HepG2 (cell line): ENCODE results near the gene SNAP25. TPM values are rescaled to one million over a fixed set of nuclear protein-coding genes. Genes with fewer than 3 reads are reported as not detected.

Source experiments
- EEA1 ChIP-seq: sonication (generic); formaldehyde crosslinking; IDR thresholded peaks from 2 replicates; pipeline ENCODE4 v1.5.1; 2020; ENCODE audit warnings: mild to moderate bottlenecking, missing genetic modification reagents, borderline replicate concordance
- IRF1 ChIP-seq: sonication (generic); formaldehyde crosslinking; IDR thresholded peaks from 2 replicates; pipeline ENCODE4 v1.4.0; 2020; ENCODE audit warnings: low read depth, mild to moderate bottlenecking, missing genetic modification reagents
- MEF2D ChIP-seq: sonication (generic); formaldehyde crosslinking; IDR thresholded peaks from 2 replicates; pipeline ENCODE4 v1.5.1; 2020; ENCODE audit warnings: mild to moderate bottlenecking, missing genetic modification reagents
- RARA ChIP-seq: IDR thresholded peaks from 2 replicates; pipeline ENCODE4 v1.6.1; 2016; ENCODE audit warnings: missing genetic modification reagents, missing compliant biosample characterization
- ZNF136 ChIP-seq: sonication (generic); formaldehyde crosslinking; IDR thresholded peaks from 2 replicates; pipeline ENCODE4 v1.8.1; 2022; ENCODE audit warnings: low read depth, mild to moderate bottlenecking, moderate library complexity, missing genetic modification reagents
- ZNF34 ChIP-seq: sonication (generic); formaldehyde crosslinking; IDR thresholded peaks from 2 replicates; pipeline ENCODE4 v1.4.0; 2020; ENCODE audit warnings: mild to moderate bottlenecking, missing genetic modification reagents, borderline replicate concordance
- ZNF350 ChIP-seq: sonication (generic); formaldehyde crosslinking; IDR thresholded peaks from 2 replicates; pipeline ENCODE4 v1.4.0; 2020; ENCODE audit warnings: mild to moderate bottlenecking, low read depth, missing genetic modification reagents, borderline replicate concordance
- ZNF468 ChIP-seq: sonication (generic); formaldehyde crosslinking; IDR thresholded peaks from 2 replicates; pipeline ENCODE4 v1.8.0; 2022; ENCODE audit warnings: mild to moderate bottlenecking, moderate library complexity, missing genetic modification reagents
- ZNF556 ChIP-seq: sonication (generic); formaldehyde crosslinking; IDR thresholded peaks from 2 replicates; pipeline ENCODE4 v1.4.0; 2020; ENCODE audit warnings: mild to moderate bottlenecking, missing genetic modification reagents, borderline replicate concordance
- ZNF724P ChIP-seq: sonication (generic); formaldehyde crosslinking; IDR thresholded peaks from 2 replicates; pipeline ENCODE4 v1.8.0; 2022; ENCODE audit warnings: missing genetic modification reagents, borderline replicate concordance
- polyA plus RNA-seq, 8 experiments: library from polyadenylated mRNA; depleted of rRNA in 3 of 8; stranded (reverse) in 7 of 8; unstranded in 1 of 8; fragments of >200 nt; fragmentation: Illumina TruSeq in 4 of 8; extraction: Trizol in 4 of 8; gene quantifications; 2 replicates each; pipeline versions ENCODE4 v1.2.1 to v1.2.3, GENCODE V29; 2011 to 2016; ENCODE audit warnings: low read depth in 4 of 8, missing spikeins in 1 of 8, mixed read lengths in 1 of 8; ENCODE audit not compliant: insufficient read depth in 1 of 8
- total RNA-seq, 5 experiments: library from RNA; depleted of rRNA; stranded (reverse); fragments of >200 nt; fragmentation: Illumina TruSeq; extraction: Trizol; gene quantifications; 2 replicates each; pipeline ENCODE4 v1.2.3, GENCODE V29; 2016; ENCODE audit warnings: low read depth in 1 of 5
- TF ChIP-seq, protein P1 (sequence below): sonication (generic); formaldehyde crosslinking; IDR thresholded peaks from 2 replicates; pipeline ENCODE4 v1.5.0; 2020; ENCODE audit warnings: missing genetic modification reagents, mild to moderate bottlenecking, borderline replicate concordance
- TF ChIP-seq, protein P2 (sequence below): sonication (generic); formaldehyde crosslinking; IDR thresholded peaks from 2 replicates; pipeline ENCODE4 v1.5.1; 2020; ENCODE audit warnings: mild to moderate bottlenecking, missing genetic modification reagents, moderate library complexity
- TF ChIP-seq, protein P3 (sequence below): sonication (generic); formaldehyde crosslinking; IDR thresholded peaks from 2 replicates; pipeline ENCODE4 v1.5.1; 2020; ENCODE audit warnings: missing genetic modification reagents, mild to moderate bottlenecking, borderline replicate concordance
- TF ChIP-seq, protein P4 (sequence below): sonication (generic); formaldehyde crosslinking; IDR thresholded peaks from 2 replicates; pipeline ENCODE4 v1.4.0; 2020; ENCODE audit warnings: missing genetic modification reagents
- TF ChIP-seq, protein P5 (sequence below): fragments of 450-650 bp; IDR thresholded peaks from 2 replicates; pipeline ENCODE4 v1.6.1; 2017
- TF ChIP-seq, protein P6 (sequence below): IDR thresholded peaks from 2 replicates; pipeline ENCODE4 v1.6.1; 2016; ENCODE audit warnings: low read depth

SNAP25 gene
- total and polyA plus RNA-seq, 2 of the 13 experiments (the other 11 are each of a cell fraction or from before 2014, with no cell fraction given), result not detected

DNA sequence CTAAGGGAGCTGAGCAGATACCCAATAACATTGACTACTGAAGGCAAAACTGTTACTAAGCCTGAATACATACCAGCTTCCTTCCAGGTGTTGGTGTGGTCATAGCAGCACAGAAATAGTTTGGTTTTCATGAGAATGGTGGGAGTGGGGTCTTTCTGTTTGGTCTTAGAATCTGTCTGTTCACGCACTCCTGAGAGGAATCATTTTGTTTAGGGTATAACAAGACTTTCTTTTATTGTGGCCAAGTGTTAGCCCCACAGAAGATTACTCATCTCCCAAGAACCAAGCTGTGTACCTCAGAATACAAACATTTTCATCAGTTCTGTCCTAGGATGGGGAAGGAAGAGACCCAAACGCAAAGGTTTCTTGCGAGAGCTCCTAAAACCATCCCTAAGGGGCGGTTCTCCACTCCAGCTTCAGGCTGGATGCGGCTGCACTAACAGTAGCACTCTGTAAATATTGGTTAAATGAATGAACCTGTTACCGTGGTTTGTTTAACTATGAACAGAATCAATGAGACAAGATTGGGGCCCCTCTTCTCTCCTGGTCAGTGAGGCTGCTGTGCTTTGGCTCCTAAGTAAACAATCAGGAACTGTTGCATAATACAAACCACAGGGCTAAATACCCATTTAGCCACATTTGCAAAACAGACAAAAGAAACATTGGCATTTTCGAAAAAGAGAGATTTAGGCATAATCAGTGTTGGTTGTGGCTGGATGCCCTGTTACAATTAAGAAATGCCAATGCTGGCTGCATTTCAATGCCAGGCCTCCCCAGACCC, 44.9 kb downstream of the SNAP25 start (continued):
- TF ChIP-seq, protein P1, sequence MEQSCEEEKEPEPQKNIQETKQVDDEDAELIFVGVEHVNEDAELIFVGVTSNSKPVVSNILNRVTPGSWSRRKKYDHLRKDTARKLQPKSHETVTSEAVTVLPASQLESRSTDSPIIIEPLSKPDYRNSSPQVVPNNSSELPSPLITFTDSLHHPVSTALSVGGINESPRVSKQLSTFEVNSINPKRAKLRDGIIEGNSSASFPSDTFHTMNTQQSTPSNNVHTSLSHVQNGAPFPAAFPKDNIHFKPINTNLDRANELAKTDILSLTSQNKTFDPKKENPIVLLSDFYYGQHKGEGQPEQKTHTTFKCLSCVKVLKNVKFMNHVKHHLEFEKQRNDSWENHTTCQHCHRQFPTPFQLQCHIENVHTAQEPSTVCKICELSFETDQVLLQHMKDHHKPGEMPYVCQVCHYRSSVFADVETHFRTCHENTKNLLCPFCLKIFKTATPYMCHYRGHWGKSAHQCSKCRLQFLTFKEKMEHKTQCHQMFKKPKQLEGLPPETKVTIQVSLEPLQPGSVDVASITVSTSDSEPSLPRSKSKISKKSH (CRISPR knock-in tag), result no peak
- TF ChIP-seq, protein P2, sequence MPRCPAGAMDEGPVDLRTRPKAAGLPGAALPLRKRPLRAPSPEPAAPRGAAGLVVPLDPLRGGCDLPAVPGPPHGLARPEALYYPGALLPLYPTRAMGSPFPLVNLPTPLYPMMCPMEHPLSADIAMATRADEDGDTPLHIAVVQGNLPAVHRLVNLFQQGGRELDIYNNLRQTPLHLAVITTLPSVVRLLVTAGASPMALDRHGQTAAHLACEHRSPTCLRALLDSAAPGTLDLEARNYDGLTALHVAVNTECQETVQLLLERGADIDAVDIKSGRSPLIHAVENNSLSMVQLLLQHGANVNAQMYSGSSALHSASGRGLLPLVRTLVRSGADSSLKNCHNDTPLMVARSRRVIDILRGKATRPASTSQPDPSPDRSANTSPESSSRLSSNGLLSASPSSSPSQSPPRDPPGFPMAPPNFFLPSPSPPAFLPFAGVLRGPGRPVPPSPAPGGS (CRISPR knock-in tag), result 0 out of 2 replicates have a peak, but pooled peaks have one; percentile 51
- TF ChIP-seq ZNF724P, result peak; percentile 96
- TF ChIP-seq ZNF468 (CRISPR knock-in tag), result no peak
- TF ChIP-seq, protein P3, sequence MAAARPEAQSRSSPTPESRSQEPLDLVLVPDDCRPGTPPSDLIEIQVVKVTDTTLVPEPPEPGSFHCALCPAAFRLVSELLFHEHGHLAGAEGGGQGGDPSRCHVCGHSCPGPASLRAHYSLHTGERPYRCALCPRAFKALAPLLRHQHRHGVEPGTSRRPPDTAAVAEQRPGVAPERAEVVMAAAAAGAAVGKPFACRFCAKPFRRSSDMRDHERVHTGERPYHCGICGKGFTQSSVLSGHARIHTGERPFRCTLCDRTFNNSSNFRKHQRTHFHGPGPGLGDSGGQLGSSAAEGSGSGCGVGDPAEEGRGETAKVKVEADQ (CRISPR knock-in tag), result no peak
- TF ChIP-seq, protein P4, sequence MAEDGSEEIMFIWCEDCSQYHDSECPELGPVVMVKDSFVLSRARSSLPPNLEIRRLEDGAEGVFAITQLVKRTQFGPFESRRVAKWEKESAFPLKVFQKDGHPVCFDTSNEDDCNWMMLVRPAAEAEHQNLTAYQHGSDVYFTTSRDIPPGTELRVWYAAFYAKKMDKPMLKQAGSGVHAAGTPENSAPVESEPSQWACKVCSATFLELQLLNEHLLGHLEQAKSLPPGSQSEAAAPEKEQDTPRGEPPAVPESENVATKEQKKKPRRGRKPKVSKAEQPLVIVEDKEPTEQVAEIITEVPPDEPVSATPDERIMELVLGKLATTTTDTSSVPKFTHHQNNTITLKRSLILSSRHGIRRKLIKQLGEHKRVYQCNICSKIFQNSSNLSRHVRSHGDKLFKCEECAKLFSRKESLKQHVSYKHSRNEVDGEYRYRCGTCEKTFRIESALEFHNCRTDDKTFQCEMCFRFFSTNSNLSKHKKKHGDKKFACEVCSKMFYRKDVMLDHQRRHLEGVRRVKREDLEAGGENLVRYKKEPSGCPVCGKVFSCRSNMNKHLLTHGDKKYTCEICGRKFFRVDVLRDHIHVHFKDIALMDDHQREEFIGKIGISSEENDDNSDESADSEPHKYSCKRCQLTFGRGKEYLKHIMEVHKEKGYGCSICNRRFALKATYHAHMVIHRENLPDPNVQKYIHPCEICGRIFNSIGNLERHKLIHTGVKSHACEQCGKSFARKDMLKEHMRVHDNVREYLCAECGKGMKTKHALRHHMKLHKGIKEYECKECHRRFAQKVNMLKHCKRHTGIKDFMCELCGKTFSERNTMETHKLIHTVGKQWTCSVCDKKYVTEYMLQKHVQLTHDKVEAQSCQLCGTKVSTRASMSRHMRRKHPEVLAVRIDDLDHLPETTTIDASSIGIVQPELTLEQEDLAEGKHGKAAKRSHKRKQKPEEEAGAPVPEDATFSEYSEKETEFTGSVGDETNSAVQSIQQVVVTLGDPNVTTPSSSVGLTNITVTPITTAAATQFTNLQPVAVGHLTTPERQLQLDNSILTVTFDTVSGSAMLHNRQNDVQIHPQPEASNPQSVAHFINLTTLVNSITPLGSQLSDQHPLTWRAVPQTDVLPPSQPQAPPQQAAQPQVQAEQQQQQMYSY (CRISPR knock-in tag), result peak; percentile 50; the same call in 1 of the 2 replicates
- TF ChIP-seq, protein P5, sequence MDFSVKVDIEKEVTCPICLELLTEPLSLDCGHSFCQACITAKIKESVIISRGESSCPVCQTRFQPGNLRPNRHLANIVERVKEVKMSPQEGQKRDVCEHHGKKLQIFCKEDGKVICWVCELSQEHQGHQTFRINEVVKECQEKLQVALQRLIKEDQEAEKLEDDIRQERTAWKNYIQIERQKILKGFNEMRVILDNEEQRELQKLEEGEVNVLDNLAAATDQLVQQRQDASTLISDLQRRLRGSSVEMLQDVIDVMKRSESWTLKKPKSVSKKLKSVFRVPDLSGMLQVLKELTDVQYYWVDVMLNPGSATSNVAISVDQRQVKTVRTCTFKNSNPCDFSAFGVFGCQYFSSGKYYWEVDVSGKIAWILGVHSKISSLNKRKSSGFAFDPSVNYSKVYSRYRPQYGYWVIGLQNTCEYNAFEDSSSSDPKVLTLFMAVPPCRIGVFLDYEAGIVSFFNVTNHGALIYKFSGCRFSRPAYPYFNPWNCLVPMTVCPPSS, result no peak
- TF ChIP-seq MEF2D (CRISPR knock-in tag), result peak; percentile 94
- TF ChIP-seq EEA1, result no peak
- no peak for TF ChIP-seq ZNF34 (CRISPR knock-in tag)
- TF ChIP-seq ZNF350, result peak; percentile 75
- TF ChIP-seq ZNF136, result peak; percentile 58; the same call in 1 of the 2 replicates
- TF ChIP-seq RARA (CRISPR knock-in tag), result peak; percentile 93
- no peak for TF ChIP-seq IRF1
- TF ChIP-seq, protein P6, sequence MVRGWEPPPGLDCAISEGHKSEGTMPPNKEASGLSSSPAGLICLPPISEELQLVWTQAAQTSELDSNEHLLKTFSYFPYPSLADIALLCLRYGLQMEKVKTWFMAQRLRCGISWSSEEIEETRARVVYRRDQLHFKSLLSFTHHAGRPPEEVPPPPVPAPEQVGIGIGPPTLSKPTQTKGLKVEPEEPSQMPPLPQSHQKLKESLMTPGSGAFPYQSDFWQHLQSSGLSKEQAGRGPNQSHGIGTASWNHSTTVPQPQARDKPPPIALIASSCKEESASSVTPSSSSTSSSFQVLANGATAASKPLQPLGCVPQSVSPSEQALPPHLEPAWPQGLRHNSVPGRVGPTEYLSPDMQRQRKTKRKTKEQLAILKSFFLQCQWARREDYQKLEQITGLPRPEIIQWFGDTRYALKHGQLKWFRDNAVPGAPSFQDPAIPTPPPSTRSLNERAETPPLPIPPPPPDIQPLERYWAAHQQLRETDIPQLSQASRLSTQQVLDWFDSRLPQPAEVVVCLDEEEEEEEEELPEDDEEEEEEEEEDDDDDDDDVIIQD (CRISPR knock-in tag), result peak; percentile 94
- TF ChIP-seq ZNF556 (CRISPR knock-in tag), result peak; percentile 96
